Measurements from ENCODE around the gene RAD51B.

- TF ChIP-seq, protein P1, sequence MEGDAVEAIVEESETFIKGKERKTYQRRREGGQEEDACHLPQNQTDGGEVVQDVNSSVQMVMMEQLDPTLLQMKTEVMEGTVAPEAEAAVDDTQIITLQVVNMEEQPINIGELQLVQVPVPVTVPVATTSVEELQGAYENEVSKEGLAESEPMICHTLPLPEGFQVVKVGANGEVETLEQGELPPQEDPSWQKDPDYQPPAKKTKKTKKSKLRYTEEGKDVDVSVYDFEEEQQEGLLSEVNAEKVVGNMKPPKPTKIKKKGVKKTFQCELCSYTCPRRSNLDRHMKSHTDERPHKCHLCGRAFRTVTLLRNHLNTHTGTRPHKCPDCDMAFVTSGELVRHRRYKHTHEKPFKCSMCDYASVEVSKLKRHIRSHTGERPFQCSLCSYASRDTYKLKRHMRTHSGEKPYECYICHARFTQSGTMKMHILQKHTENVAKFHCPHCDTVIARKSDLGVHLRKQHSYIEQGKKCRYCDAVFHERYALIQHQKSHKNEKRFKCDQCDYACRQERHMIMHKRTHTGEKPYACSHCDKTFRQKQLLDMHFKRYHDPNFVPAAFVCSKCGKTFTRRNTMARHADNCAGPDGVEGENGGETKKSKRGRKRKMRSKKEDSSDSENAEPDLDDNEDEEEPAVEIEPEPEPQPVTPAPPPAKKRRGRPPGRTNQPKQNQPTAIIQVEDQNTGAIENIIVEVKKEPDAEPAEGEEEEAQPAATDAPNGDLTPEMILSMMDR (IDR thresholded peaks at IDR 0.05), result no peak
- TF ChIP-seq POLR2A (IDR thresholded peaks at IDR 0.05), result no peak
These were observed 396.5 kb downstream of the RAD51B start for GRCh38 chr14:68216079-68216478.
